HCT116 (cell line): ENCODE measurements around the gene RAB5IF. TPM values are rescaled to one million over a fixed set of nuclear protein-coding genes. Genes with fewer than 3 reads are reported as not detected.

Source experiments
- ATAC-seq: fragments of 200-7000 bp; cut with Tn5 transposase; 2 replicates; pipeline ENCODE4 v1.9.1; 2020; ENCODE audit warnings: mild to moderate bottlenecking, moderate library complexity
- BruUV-seq: library from RNA; stranded (reverse); fragments of 400-500 nt; replicated peaks from 2 replicates; lab custom pipeline; 2021; lab: Mats Ljungman, UMichigan
- CTCF ChIA-PET: fragments of 300-600 bp; sonication (Branson Sonifier 250); formaldehyde crosslinking; loops from one replicate; lab custom pipeline; 2021; ENCODE audit warnings: antibody characterized with exemption; lab: Charles Lee
- POLR2A ChIA-PET: fragments of 300-600, 350-600 bp; sonication (Branson Sonifier 250); formaldehyde crosslinking; loops from one replicate; lab custom pipeline; 2021; ENCODE audit warnings: antibody characterized with exemption; lab: Charles Lee
- RAD21 ChIA-PET, 2 experiments: fragments of 300-600 bp; sonication (Branson Sonifier 250); formaldehyde crosslinking; loops; one replicate each; lab custom pipeline; 2023; ENCODE audit warnings: low total read pairs in 2 of 2; ENCODE audit not compliant: uncharacterized antibody in 2 of 2, unreplicated experiment in 2 of 2, low non-redundant PET in 1 of 2; lab: Charles Lee
- DNase-seq: peaks from one replicate; pipeline ENCODE4 v3.0.0-alpha.2; 2010; ENCODE audit warnings: low read depth, low spot score
- H2AFZ ChIP-seq: fragments of 200-600 bp; shearing (Covaris generic), sonication (generic); 2 replicates; pipeline ENCODE4 v1.6.1; 2017; ENCODE audit warnings: low read depth, mixed run types, mixed read lengths, antibody characterized with exemption, low read length; ENCODE audit not compliant: poor library complexity, severe bottlenecking
- H3K27ac ChIP-seq: 2 replicates; pipeline ENCODE4 v1.5.1; 2012; ENCODE audit warnings: low read depth, low read length
- H3K27me3 ChIP-seq: fragments of 200-600 bp; sonication (generic); 2 replicates; pipeline ENCODE4 v1.6.1; 2016; ENCODE audit warnings: mixed run types, low read length, mixed read lengths; ENCODE audit not compliant: insufficient read depth
- H3K36me3 ChIP-seq, 2 experiments: fragments of 200-500 bp in 1 of 2; fragments of 200-600 bp in 1 of 2; sonication (Bioruptor generic) in 1 of 2; sonication (generic) in 1 of 2; 2 replicates each; pipeline versions ENCODE4 v1.5.1 to v1.6.1; 2014 to 2016; ENCODE audit warnings: low read length in 2 of 2, inconsistent platforms in 1 of 2, mixed read lengths in 1 of 2, mixed run types in 1 of 2; ENCODE audit not compliant: insufficient read depth in 2 of 2, control insufficient read depth in 1 of 2
- H3K4me1 ChIP-seq, 2 experiments: fragments of 200-600 bp in 1 of 2; sonication (generic) in 1 of 2; 2 replicates each; pipeline versions ENCODE4 v1.5.1 to v1.6.1; 2012 to 2017; ENCODE audit warnings: low read length in 2 of 2, inconsistent platforms in 1 of 2, mild to moderate bottlenecking in 1 of 2, mixed read lengths in 1 of 2, mixed run types in 1 of 2, moderate library complexity in 1 of 2; ENCODE audit not compliant: insufficient read depth in 2 of 2, control insufficient read depth in 1 of 2
- H3K4me2 ChIP-seq: fragments of 200-600 bp; sonication (generic); 2 replicates; pipeline ENCODE4 v1.6.1; 2017; ENCODE audit warnings: mixed run types, low read length, mixed read lengths
- H3K4me3 ChIP-seq, 2 experiments: fragments of 200-600 bp in 1 of 2; sonication (generic) in 1 of 2; replicated peaks in 1 of 2; 2 replicates each; pipeline ENCODE4 v1.5.1; 2011 to 2016; ENCODE audit warnings: low read length in 2 of 2, control low read depth in 1 of 2, low read depth in 1 of 2, mild to moderate bottlenecking in 1 of 2, mixed read lengths in 1 of 2, mixed run types in 1 of 2
- H3K79me2 ChIP-seq: fragments of 200-600 bp; sonication (generic); 2 replicates; pipeline ENCODE4 v1.6.1; 2017; ENCODE audit warnings: mild to moderate bottlenecking, mixed run types, low read length, moderate library complexity, mixed read lengths; ENCODE audit not compliant: insufficient read depth
- H3K9ac ChIP-seq: fragments of 200-600 bp; sonication (generic); 2 replicates; pipeline ENCODE4 v1.6.1; 2016; ENCODE audit warnings: low read length, mixed read lengths
- H3K9me2 ChIP-seq: fragments of 200-600 bp; sonication (generic), shearing (Covaris generic); 2 replicates; pipeline ENCODE4 v1.6.1; 2017; ENCODE audit warnings: mixed run types, mild to moderate bottlenecking, moderate library complexity; ENCODE audit not compliant: insufficient read depth
- H3K9me3 ChIP-seq, 2 experiments: fragments of 200-500 bp in 1 of 2; fragments of 200-600 bp in 1 of 2; sonication (Bioruptor generic) in 1 of 2; sonication (generic) in 1 of 2; 2 replicates each; pipeline ENCODE4 v1.6.1; 2014 to 2017; ENCODE audit warnings: low read length in 2 of 2, mixed read lengths in 2 of 2, inconsistent platforms in 1 of 2, low read depth in 1 of 2, mild to moderate bottlenecking in 1 of 2, mixed run types in 1 of 2, moderate library complexity in 1 of 2; ENCODE audit not compliant: control insufficient read depth in 1 of 2, insufficient read depth in 1 of 2
- H4K20me1 ChIP-seq: fragments of 200-600 bp; sonication (generic), shearing (Covaris generic); 2 replicates; pipeline ENCODE4 v1.6.1; 2017; ENCODE audit warnings: mixed run types, mild to moderate bottlenecking, moderate library complexity; ENCODE audit not compliant: insufficient read depth
- CBX3 ChIP-seq: IDR thresholded peaks from 2 replicates; pipeline ENCODE4 v1.6.1; 2012; ENCODE audit warnings: low read depth
- EGR1 ChIP-seq: IDR thresholded peaks from 2 replicates; pipeline ENCODE4 v1.6.1; 2012; ENCODE audit warnings: low read depth
- ELF1 ChIP-seq: IDR thresholded peaks from 2 replicates; pipeline ENCODE4 v1.6.1; 2012; ENCODE audit warnings: low read depth, borderline replicate concordance
- EZH2phosphoT487 ChIP-seq: fragments of 200-600 bp; IDR thresholded peaks from 2 replicates; pipeline ENCODE4 v1.6.1; 2018; ENCODE audit warnings: antibody characterized with exemption, borderline replicate concordance
- JUND ChIP-seq: IDR thresholded peaks from 2 replicates; pipeline ENCODE4 v1.6.1; 2012
- POLR2A ChIP-seq: IDR thresholded peaks from 2 replicates; pipeline ENCODE4 v1.7.0; 2011; ENCODE audit warnings: borderline replicate concordance; ENCODE audit not compliant: insufficient read depth, insufficient read length; ENCODE audit errors: extremely low read depth
- REST ChIP-seq: IDR thresholded peaks from 2 replicates; pipeline ENCODE4 v1.6.1; 2012; ENCODE audit warnings: low read depth
- SP1 ChIP-seq: IDR thresholded peaks from 2 replicates; pipeline ENCODE4 v1.6.1; 2012; ENCODE audit warnings: low read depth
- YY1 ChIP-seq: IDR thresholded peaks from 2 replicates; pipeline ENCODE4 v1.6.1; 2011; ENCODE audit warnings: low read length, low read depth, moderate library complexity, mild to moderate bottlenecking; ENCODE audit not compliant: insufficient replicate concordance; ENCODE audit errors: extremely low read depth
- ZBTB33 ChIP-seq: IDR thresholded peaks from 2 replicates; pipeline ENCODE4 v1.6.1; 2011; ENCODE audit warnings: mild to moderate bottlenecking, low read length, moderate library complexity; ENCODE audit not compliant: insufficient replicate concordance; ENCODE audit errors: extremely low read depth
- ZFX ChIP-seq: fragments of 450-650 bp; IDR thresholded peaks from 2 replicates; pipeline ENCODE4 v1.6.1; 2017
- ZNF274 ChIP-seq: fragments of 200-500 bp; sonication (Bioruptor generic); IDR thresholded peaks from 2 replicates; pipeline ENCODE4 v1.6.1; 2014; ENCODE audit warnings: mild to moderate bottlenecking, low read depth, low read length, inconsistent platforms
- intact Hi-C: fragments of 100-400 bp; cut with micrococcal nuclease; formaldehyde crosslinking; loops from 2 replicates; pipeline ENCODE4 v1.10.0; 2022
- total RNA-seq: library from RNA; stranded (reverse); gene quantifications from one replicate; pipeline ENCODE4 v1.2.1, GENCODE V29; 2021; ENCODE audit not compliant: unreplicated experiment
- TF ChIP-seq, protein P1 (sequence below), 3 experiments: fragments of 200-600 bp in 1 of 3; sonication (generic) in 1 of 3; IDR thresholded peaks in 2 of 3; conservative IDR thresholded peaks in 1 of 3; 2 replicates each; pipeline ENCODE4 v1.5.1; 2012 to 2017; ENCODE audit warnings: low read depth in 2 of 3, low read length in 2 of 3, antibody characterized with exemption in 1 of 3, borderline replicate concordance in 1 of 3, control low read depth in 1 of 3, mild to moderate bottlenecking in 1 of 3, mixed read lengths in 1 of 3, mixed run types in 1 of 3, moderate library complexity in 1 of 3; ENCODE audit not compliant: insufficient read depth in 1 of 3
- TF ChIP-seq, protein P2 (sequence below): IDR thresholded peaks from 2 replicates; pipeline ENCODE4 v1.6.1; 2012

The RAB5IF gene
- total RNA-seq, 1 experiment from 2014 or later = 82.9 TPM

DNA sequence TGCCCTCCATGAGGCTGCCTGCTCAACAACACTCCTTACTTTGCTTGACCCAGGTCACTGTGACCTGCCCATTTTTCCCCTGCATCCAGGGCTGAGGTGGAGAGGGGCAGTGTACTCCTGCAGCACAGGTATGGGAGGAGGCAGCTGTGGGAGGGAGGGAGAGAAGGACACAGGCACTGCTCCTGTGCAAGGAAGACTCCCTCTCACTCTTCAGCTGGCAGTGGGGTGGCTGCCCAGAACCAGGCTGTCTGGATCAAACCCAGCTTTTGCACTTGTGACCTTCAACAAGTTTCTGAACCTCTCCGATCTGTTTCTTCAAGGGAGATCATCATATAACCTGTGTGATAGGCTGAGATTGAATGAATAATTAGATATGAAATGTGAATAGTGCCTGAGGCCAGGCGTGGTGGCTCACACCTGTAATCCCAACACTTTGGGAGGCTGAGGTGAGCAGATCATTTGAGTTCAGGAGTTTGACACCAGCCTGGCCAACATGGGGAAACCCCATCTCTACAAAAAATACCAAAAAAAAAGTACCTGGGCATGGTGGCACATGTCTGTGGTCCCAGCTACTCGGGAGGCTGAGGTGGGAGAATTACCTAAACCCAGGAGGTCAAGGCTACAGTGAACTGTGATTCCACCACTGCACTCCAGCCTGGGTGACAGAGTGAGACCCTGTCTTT lies 18.1 kb upstream of the RAB5IF start:
- ChIA-PET RAD21 (no interaction called here), POLR2A (interaction anchor here (1.5 kb wide), 1 partner anchor 18 kb away, joined by 3 read pairs; the partner anchor contains the start of gene RAB5IF), CTCF (interaction anchor here (2.2 kb wide), 1 partner anchor 18 kb away, joined by 9 read pairs; the partner anchor contains the start of gene RAB5IF)
- Histone ChIP-seq H3K9me3 (no peaks in the 10 kb centered on the region), H3K27me3 (no peaks in the 10 kb centered on the region), H3K79me2 (no peaks in the 10 kb centered on the region), H3K4me3 (no peak overlapping the region), H4K20me1 (no peaks in the 10 kb centered on the region), H3K9ac (no peak overlapping the region), H2AFZ (no peak overlapping the region), H3K9me2 (no peaks in the 10 kb centered on the region), H3K27ac (no peak overlapping the region), H3K36me3 (no peaks in the 10 kb centered on the region), H3K4me1 (peaks cover 4 to 19% of the 10 kb centered on the region in 2 experiments; a peak in 3 of 4 replicates), H3K4me2 (no peak overlapping the region)
- DNase-seq = no peak
- no peak for ATAC-seq
- no TSS peak for BruUV-seq
- TF ChIP-seq ZNF274 (no peak), EGR1 (no peak), YY1 (no peak), EZH2phosphoT487 (no peak), POLR2A (no peak), SP1 (no peak), ZFX (no peak), JUND (no peak), REST (no peak), ZBTB33 (no peak), ELF1 (no peak), CBX3 (no peak)
- TF ChIP-seq, protein P1, sequence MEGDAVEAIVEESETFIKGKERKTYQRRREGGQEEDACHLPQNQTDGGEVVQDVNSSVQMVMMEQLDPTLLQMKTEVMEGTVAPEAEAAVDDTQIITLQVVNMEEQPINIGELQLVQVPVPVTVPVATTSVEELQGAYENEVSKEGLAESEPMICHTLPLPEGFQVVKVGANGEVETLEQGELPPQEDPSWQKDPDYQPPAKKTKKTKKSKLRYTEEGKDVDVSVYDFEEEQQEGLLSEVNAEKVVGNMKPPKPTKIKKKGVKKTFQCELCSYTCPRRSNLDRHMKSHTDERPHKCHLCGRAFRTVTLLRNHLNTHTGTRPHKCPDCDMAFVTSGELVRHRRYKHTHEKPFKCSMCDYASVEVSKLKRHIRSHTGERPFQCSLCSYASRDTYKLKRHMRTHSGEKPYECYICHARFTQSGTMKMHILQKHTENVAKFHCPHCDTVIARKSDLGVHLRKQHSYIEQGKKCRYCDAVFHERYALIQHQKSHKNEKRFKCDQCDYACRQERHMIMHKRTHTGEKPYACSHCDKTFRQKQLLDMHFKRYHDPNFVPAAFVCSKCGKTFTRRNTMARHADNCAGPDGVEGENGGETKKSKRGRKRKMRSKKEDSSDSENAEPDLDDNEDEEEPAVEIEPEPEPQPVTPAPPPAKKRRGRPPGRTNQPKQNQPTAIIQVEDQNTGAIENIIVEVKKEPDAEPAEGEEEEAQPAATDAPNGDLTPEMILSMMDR (IDR thresholded peaks at IDR 0.05 in 2 of 3, conservative IDR thresholded peaks at IDR 0.05 in 1 of 3; ENCODE audit: borderline replicate concordance in 1 of 3, insufficient read depth in 1 of 3, low read depth in 2 of 3, low read length in 2 of 3) = no peak
- TF ChIP-seq, protein P2, sequence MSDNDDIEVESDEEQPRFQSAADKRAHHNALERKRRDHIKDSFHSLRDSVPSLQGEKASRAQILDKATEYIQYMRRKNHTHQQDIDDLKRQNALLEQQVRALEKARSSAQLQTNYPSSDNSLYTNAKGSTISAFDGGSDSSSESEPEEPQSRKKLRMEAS = no peak
- intact Hi-C loops = no loop called here
